Body of pancreas (tissue), 4 donors: ENCODE data around the gene GRHPR. TPM values are rescaled to one million over a fixed set of nuclear protein-coding genes. Genes with fewer than 3 reads are reported as not detected.

Experiments used
- ATAC-seq: fragments of 150-250 bp; one replicate; pipeline ENCODE4 v1.9.1; 2016
- DNase-seq, 4 donors: peaks; one replicate each; pipeline ENCODE4 v3.0.0-alpha.2; 2019
- H3K27ac ChIP-seq, 4 donors: fragments of 200-600 bp; sonication (generic); 1 replicate in 3 of 4; 2 replicates in 1 of 4; pipeline versions ENCODE4 v1.5.1 to v1.6.1; 2016 to 2019; ENCODE audit warnings: mild to moderate bottlenecking in 1 of 4, mixed read lengths in 1 of 4, moderate library complexity in 1 of 4
- H3K27me3 ChIP-seq, 2 donors: fragments of 200-600 bp; sonication (generic); one replicate each; pipeline ENCODE4 v1.6.0; 2016; ENCODE audit warnings: mild to moderate bottlenecking in 1 of 2
- H3K36me3 ChIP-seq, 2 donors: fragments of 200-600 bp; sonication (generic); replicated peaks in 1 of 2; 2 replicates each; pipeline ENCODE4 v1.5.1; 2016; ENCODE audit warnings: low read depth in 2 of 2; ENCODE audit not compliant: insufficient read depth in 1 of 2
- H3K4me1 ChIP-seq: fragments of 200-600 bp; sonication (generic); one replicate; pipeline ENCODE4 v1.6.0; 2016
- H3K4me3 ChIP-seq, 2 donors: fragments of 200-600 bp; sonication (generic); 1 replicate in 1 of 2; 2 replicates in 1 of 2; pipeline ENCODE4 v1.5.1; 2016 to 2019
- H3K9me3 ChIP-seq, 3 donors: fragments of 200-600 bp; sonication (generic); 1 replicate in 2 of 3; 2 replicates in 1 of 3; pipeline ENCODE4 v1.5.1; 2016
- CTCF ChIP-seq, 7 experiments: fragments of 450-650 bp in 4 of 7; fragments of 200-600 bp in 3 of 7; sonication (generic) in 3 of 7; IDR thresholded peaks; one replicate each; pipeline ENCODE4 v1.5.1; 2016 to 2019; ENCODE audit warnings: antibody characterized with exemption in 7 of 7
- POLR2A ChIP-seq, 3 donors: fragments of 450-650 bp; IDR thresholded peaks; one replicate each; pipeline ENCODE4 v1.6.1; 2016; ENCODE audit warnings: antibody characterized with exemption in 3 of 3, mild to moderate bottlenecking in 2 of 3
- WGBS, 2 donors: methylation state at CpG; one replicate each; pipeline ENCODE4 v1.1.5; 2017; 5-methylcytosine and 5-hydroxymethylcytosine counted together
- intact Hi-C: fragments of 100-400 bp; cut with DNase I; formaldehyde crosslinking; loops from one replicate; pipeline ENCODE4 v1.15.1; 2023
- total RNA-seq, 2 donors: library from RNA; depleted of rRNA; stranded (reverse); fragments of >200 nt; gene quantifications; one replicate each; pipeline ENCODE4 v1.1.0, GENCODE V29; 2016

Gene GRHPR
- total RNA-seq, 2 donors from 2014 or later: 61.0 to 95.3 TPM

GRCh38 chr9:37445832-37446231 is 23.3 kb downstream of the GRHPR start:
- no peaks in the 10 kb centered on the region for H3K9me3 ChIP-seq
- H3K4me3 ChIP-seq: no peak overlapping the region
- WGBS, 2 donors: 85 to 98% methylated on average over 6 of the region's 6 CpGs
- TF ChIP-seq CTCF (IDR thresholded peaks at IDR 0.05) (no peak), POLR2A (IDR thresholded peaks at IDR 0.05) (no peak)
- H3K36me3 ChIP-seq: peaks cover 0 to 10% of the 10 kb centered on the region in 2 donors
- intact Hi-C loops: loop anchor here (10.0 kb wide), 1 partner anchor 49 kb away; no protein-coding TSS in a partner anchor
- ATAC-seq (no peak), DNase-seq (no peak)
- H3K27ac ChIP-seq: no peak overlapping the region
- no peaks in the 10 kb centered on the region for H3K27me3 ChIP-seq
- peaks cover 14% of the 10 kb centered on the region for H3K4me1 ChIP-seq

DNA sequence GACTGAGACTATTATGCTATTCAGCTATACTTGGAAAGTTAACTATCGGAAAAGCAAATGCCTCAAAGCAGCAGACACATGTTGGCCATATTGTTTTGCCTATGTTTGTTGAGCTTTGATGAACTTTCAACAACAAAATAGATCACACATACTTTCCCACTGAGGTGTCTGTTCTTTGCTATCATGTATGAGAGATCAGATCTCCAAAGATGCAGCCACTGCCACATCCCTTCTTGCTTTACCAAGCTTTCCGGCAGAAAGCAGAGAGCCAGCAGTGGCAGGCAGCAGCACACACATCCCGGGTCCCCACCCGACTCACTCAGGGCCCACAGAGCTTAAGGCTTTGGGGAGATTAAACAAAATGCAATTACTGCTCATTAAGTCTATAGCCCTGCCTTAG is 23.9 kb downstream of the GRHPR start:
- Histone ChIP-seq H3K27ac (no peak overlapping the region), H3K4me3 (no peak overlapping the region), H3K36me3 (peaks cover 0 to 8% of the 10 kb centered on the region in 2 donors), H3K27me3 (no peaks in the 10 kb centered on the region), H3K4me1 (peaks cover 14% of the 10 kb centered on the region), H3K9me3 (no peaks in the 10 kb centered on the region)
- WGBS, 2 donors: 86 to 90% methylated on average over 4 of the region's 4 CpGs
- intact Hi-C loops: loop anchor here (10.0 kb wide), 1 partner anchor 48 kb away; no protein-coding TSS in a partner anchor
- DNase-seq (no peak), ATAC-seq (no peak)
- TF ChIP-seq POLR2A (IDR thresholded peaks at IDR 0.05) (no peak), CTCF (IDR thresholded peaks at IDR 0.05) (no peak)

- H3K27ac ChIP-seq: no peak overlapping the region
- H3K27me3 ChIP-seq: no peaks in the 10 kb centered on the region
- intact Hi-C loops: loop anchor here (10.0 kb wide), 1 partner anchor 48 kb away; no protein-coding TSS in a partner anchor
- no peak for TF ChIP-seq CTCF (IDR thresholded peaks at IDR 0.05)
- TF ChIP-seq POLR2A (IDR thresholded peaks at IDR 0.05): no peak
- ATAC-seq (no peak), DNase-seq (no peak)
- H3K4me1 ChIP-seq: peaks cover 21% of the 10 kb centered on the region
- H3K9me3 ChIP-seq: no peaks in the 10 kb centered on the region
- no peak overlapping the region for H3K4me3 ChIP-seq
- H3K36me3 ChIP-seq: peaks cover 0 to under 1% of the 10 kb centered on the region in 2 donors
These were observed 24.6 kb downstream of the GRHPR start for GRCh38 chr9:37447111-37447510.

GRCh38 chr9:37449862-37450632 is 27.6 kb downstream of the GRHPR start:
- DNase-seq (no peak), ATAC-seq (no peak)
- H3K4me1 ChIP-seq: peaks cover 37% of the 10 kb centered on the region
- H3K9me3 ChIP-seq: no peaks in the 10 kb centered on the region
- intact Hi-C loops: loop anchor here (10.0 kb wide), 1 partner anchor 45 kb away; no protein-coding TSS in a partner anchor
- H3K4me3 ChIP-seq: no peak overlapping the region
- H3K36me3 ChIP-seq: no peaks in the 10 kb centered on the region
- H3K27ac ChIP-seq: no peak overlapping the region
- no peak for TF ChIP-seq POLR2A (IDR thresholded peaks at IDR 0.05)
- 90 to 91% methylated on average over 12 of the region's 12 CpGs for WGBS, 2 donors
- H3K27me3 ChIP-seq: no peaks in the 10 kb centered on the region

DNA sequence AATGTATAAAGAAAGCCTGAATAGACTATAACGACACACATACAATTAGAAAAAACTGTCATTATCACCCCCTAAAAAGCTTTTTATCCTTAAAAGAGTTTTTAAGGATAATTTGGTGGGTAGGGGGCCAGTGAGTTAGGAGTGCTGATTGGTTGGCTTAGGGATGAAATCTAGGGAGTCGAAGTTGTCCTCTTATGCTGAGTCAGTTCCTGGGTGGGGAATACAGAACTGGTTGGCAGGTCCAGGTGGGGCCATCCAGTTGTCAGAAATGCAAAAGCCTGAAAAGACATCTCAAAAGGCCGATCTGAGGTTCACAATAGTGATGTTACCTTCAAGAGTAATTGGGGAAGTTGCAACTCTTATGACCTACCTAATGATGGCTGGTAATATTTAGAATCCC is 29.1 kb downstream of the GRHPR start:
- ATAC-seq: no peak
- Histone ChIP-seq H3K9me3 (no peaks in the 10 kb centered on the region), H3K36me3 (no peaks in the 10 kb centered on the region), H3K4me3 (no peak overlapping the region), H3K4me1 (peaks cover 46% of the 10 kb centered on the region), H3K27me3 (no peaks in the 10 kb centered on the region), H3K27ac (no peak overlapping the region)
- no peak for DNase-seq
- WGBS, 2 donors: 81 to 93% methylated on average over 3 of the region's 3 CpGs
- intact Hi-C loops: no loop called here
- TF ChIP-seq POLR2A (IDR thresholded peaks at IDR 0.05) (no peak), CTCF (IDR thresholded peaks at IDR 0.05) (no peak)
